Ishikawa (cell line): ENCODE results near the gene BUD31.

Source experiments
- EGR1 ChIP-seq: IDR thresholded peaks from 2 replicates; pipeline ENCODE4 v1.6.1; 2012
- EP300 ChIP-seq: IDR thresholded peaks from 2 replicates; pipeline ENCODE4 v1.6.1; 2012; ENCODE audit warnings: borderline replicate concordance
- MAX ChIP-seq: IDR thresholded peaks from 2 replicates; pipeline ENCODE4 v1.6.1; 2012

GRCh38 chr7:99455874-99456273 is 47.1 kb downstream of the BUD31 start:
- no peak for TF ChIP-seq EGR1
- no peak for TF ChIP-seq MAX
- TF ChIP-seq EP300 = no peak
